GM12873 (cell line): ENCODE results near the gene KCNK15.

Experiments used
- CTCF ChIP-seq: IDR thresholded peaks from 2 replicates; pipeline ENCODE4 v1.5.1; 2012; ENCODE audit warnings: low read depth, mild to moderate bottlenecking, moderate library complexity, low read length, control low read depth; ENCODE audit not compliant: insufficient read depth; ENCODE audit errors: missing control alignments

The KCNK15 gene

GRCh38 chr20:44745598-44746366 is at the start of gene KCNK15:
TSS of gene KCNK15 (plus strand) at chr20:44745865. CDS start at chr20:44745911, 46 bp downstream.
- TF ChIP-seq CTCF = no peak

DNA sequence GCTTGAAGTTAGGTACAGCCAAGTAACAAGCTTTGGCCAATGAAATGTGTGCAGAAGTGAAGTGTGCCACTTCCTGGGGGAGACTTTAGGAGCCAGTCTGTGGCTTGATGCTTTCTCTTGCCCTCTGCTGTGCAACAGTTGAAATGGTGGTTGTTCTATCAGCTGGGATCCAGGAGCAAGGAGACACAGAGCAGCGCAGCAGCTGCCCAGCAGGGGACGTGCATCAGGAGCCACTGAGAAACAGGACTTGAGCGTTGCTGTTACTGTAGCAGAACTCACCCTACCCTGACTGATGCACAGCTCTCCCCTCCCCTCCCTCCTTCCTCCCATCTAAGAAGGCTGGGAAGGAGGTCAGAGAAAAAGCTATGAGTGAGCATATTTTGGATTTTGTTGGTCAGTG is 49.4 kb upstream of the KCNK15 start:
- peak; percentile 39 for TF ChIP-seq CTCF

GRCh38 chr20:44698351-44698750 is 47.3 kb upstream of the KCNK15 start:
- TF ChIP-seq CTCF = no peak

DNA sequence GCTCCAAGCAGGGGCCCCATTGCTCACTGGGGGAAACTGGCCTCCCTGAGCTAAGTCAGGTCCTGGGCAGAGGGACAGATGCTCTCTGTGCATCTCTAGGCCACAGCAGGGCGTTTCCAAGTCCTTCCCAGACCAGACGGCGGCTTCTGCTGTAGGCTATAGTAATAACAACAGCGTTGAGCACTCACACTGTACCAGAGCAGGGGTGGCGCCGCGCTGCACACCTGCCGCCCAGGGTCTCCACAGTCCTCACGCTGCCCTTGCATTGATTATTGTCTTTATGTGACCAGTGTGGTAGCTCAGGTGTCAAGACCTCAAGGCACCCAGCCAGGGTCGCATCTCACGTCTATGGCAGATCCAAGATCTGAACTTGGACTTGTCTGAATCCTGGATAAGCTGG is 45.4 kb upstream of the KCNK15 start:
- TF ChIP-seq CTCF = no peak

DNA sequence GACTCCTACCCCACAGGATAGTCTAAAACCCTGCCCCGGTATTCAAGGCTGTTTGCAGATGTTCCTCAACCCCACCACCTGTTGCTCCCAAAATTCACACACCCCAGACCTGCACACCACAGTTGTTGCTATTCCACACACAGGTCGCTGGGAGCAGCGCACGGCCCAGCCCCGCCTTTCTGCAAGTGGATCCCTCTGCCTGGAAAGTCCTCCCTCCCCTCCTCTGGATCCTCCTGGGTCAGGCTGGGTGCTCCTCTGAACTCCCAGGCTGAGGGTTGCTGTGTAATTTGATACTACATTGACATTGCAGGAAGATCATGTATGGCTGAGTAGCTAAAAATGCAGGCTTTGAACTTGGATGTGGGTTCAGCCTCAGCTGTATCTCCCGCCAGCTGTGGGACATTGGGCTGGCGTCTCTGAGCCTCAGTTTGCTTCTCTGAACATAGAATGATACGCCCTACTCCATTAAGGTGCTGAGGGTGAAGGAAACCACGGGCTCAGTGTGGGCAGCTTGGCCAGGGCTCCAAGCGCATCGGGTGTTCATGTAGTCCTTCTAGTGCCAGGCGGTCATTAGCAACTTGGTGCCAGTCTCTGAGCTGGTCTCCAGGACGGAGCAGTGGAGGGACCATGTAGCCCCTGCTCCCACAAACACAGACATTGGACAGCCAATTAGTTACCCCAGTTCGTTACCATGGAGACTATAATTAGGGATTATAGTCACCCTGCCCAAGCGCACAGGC is 44.4 kb upstream of the KCNK15 start:
- TF ChIP-seq CTCF = no peak

DNA sequence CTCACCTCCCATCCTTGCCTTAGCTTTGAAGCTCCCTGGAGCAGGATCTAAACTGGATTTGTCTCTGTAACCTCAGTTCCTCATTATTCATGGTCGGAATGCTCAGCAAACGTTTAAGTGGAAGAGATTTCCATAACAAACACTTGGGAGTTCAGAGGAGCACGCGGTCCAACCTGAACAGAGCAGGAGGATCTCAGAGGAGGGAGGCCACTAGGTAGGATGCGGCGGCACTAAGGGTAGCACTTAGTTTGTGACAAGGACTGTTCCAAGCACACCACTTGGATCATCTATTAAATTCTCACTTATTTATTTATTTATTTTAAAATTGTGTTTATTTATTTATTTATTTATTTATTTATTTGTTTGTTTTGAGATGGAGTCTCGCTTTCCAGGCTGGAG is 43.8 kb upstream of the KCNK15 start:
- no peak for TF ChIP-seq CTCF

- no peak for TF ChIP-seq CTCF
These were observed 42.9 kb upstream of the KCNK15 start for GRCh38 chr20:44702776-44703175.
